ENCODE data around the gene SLC44A3.

- TF ChIP-seq CTCF (conservative IDR thresholded peaks at IDR 0.05) (no peak), ZFX (IDR thresholded peaks at IDR 0.05) (no peak)
Observed at GRCh38 chr1:94832446-94832845, 12.3 kb downstream of the SLC44A3 start.

Data from C4-2B (cell line).